Measurements from ENCODE around the gene GRIN2C. TPM values are rescaled to one million over a fixed set of nuclear protein-coding genes. Genes with fewer than 3 reads are reported as not detected.

The GRIN2C gene
- total and polyA plus RNA-seq, 2 donors (not counting 1 experiment from before 2014, with no cell fraction given): 0.03 TPM; not detected in 1

- no peaks in the 10 kb centered on the region for H4K20me1 ChIP-seq (ENCODE audit: control insufficient read depth, insufficient read depth, low read length, poor library complexity, severe bottlenecking)
- H3K9ac ChIP-seq (ENCODE audit: low read length): no peak overlapping the region
- no peaks in the 10 kb centered on the region for H3K9me3 ChIP-seq (ENCODE audit: control extremely low read depth in 1 of 3, control insufficient read depth in 2 of 3, insufficient read depth in 1 of 3, low read length in 2 of 3)
- H2AFZ ChIP-seq (ENCODE audit: insufficient read depth, low read depth, low read length, poor library complexity, severe bottlenecking): no peak overlapping the region
- no peak overlapping the region for H3K4me2 ChIP-seq (replicated peaks; ENCODE audit: low read depth, low read length, poor library complexity, severe bottlenecking)
- CTCF ChIA-PET: interaction anchor here (1.0 kb wide), 1 partner anchor 187 kb away, joined by 3 read pairs; no protein-coding TSS in a partner anchor
- no peak overlapping the region for H3K27ac Mint-ChIP-seq
- POLR2A ChIA-PET: no interaction called here
- H3K79me2 ChIP-seq (ENCODE audit: control insufficient read depth, insufficient read depth, low read length): no peaks in the 10 kb centered on the region
- no peaks in the 10 kb centered on the region for H3K9me3 Mint-ChIP-seq (ENCODE audit: insufficient read depth)
- no peaks in the 10 kb centered on the region for H3K4me1 ChIP-seq (ENCODE audit: control insufficient read depth in 2 of 2, insufficient read depth in 2 of 2, low read length in 2 of 2)
- peaks cover 0 to 7% of the 10 kb centered on the region in 2 experiments for H3K36me3 ChIP-seq (replicated peaks in 1 of 2; ENCODE audit: control extremely low read depth in 1 of 2, control insufficient read depth in 1 of 2, extremely low read depth in 1 of 2, insufficient read depth in 2 of 2, low read length in 1 of 2)
- ATAC-seq (ENCODE audit: low read depth) (no peak), DNase-seq (no peak)
- 48% methylated on average over 6 of the region's 6 CpGs for WGBS (ENCODE audit: insufficient coverage)
- H3K4me3 Mint-ChIP-seq: no peak overlapping the region
- no peak overlapping the region for H3K27ac ChIP-seq (ENCODE audit: low read length in 2 of 2)
- intact Hi-C loops (cut with micrococcal nuclease): no loop called here
- H3K4me3 ChIP-seq (ENCODE audit: control extremely low read depth in 1 of 5, extremely low read depth in 1 of 5, insufficient read depth in 1 of 5, low read depth in 2 of 5, low read length in 4 of 5): no peak overlapping the region
- TF ChIP-seq CTCF (IDR thresholded peaks at IDR 0.05) (no peak), EZH2 (IDR thresholded peaks at IDR 0.05; ENCODE audit: borderline replicate concordance, insufficient read depth, low read depth, low read length, poor library complexity, severe bottlenecking) (no peak)
- no peaks in the 10 kb centered on the region for H3K27me3 ChIP-seq (replicated peaks in 1 of 4; ENCODE audit: control extremely low read depth in 1 of 4, control insufficient read depth in 3 of 4, insufficient read depth in 4 of 4, low read length in 3 of 4)
- no peaks in the 10 kb centered on the region for H3K4me1 Mint-ChIP-seq
- no peaks in the 10 kb centered on the region for H3K27me3 Mint-ChIP-seq
Measured at GRCh38 chr17:74807925-74808324, 51.8 kb downstream of the GRIN2C start.

GRCh38 chr17:74807441-74807840, 52.2 kb downstream of the GRIN2C start:
- peaks cover 0 to 7% of the 10 kb centered on the region in 2 experiments for H3K36me3 ChIP-seq (replicated peaks in 1 of 2; ENCODE audit: control extremely low read depth in 1 of 2, control insufficient read depth in 1 of 2, extremely low read depth in 1 of 2, insufficient read depth in 2 of 2, low read length in 1 of 2)
- H3K27me3 ChIP-seq (replicated peaks in 1 of 4; ENCODE audit: control extremely low read depth in 1 of 4, control insufficient read depth in 3 of 4, insufficient read depth in 4 of 4, low read length in 3 of 4): no peaks in the 10 kb centered on the region
- Mint-ChIP-seq H3K9me3 (ENCODE audit: insufficient read depth) (no peaks in the 10 kb centered on the region), H3K27ac (no peak overlapping the region), H3K4me1 (no peaks in the 10 kb centered on the region), H3K4me3 (no peak overlapping the region), H3K27me3 (no peaks in the 10 kb centered on the region)
- no peak overlapping the region for H3K9ac ChIP-seq (ENCODE audit: low read length)
- POLR2A ChIA-PET: no interaction called here
- no peak overlapping the region for H3K4me3 ChIP-seq (ENCODE audit: control extremely low read depth in 1 of 5, extremely low read depth in 1 of 5, insufficient read depth in 1 of 5, low read depth in 2 of 5, low read length in 4 of 5)
- H3K4me1 ChIP-seq (ENCODE audit: control insufficient read depth in 2 of 2, insufficient read depth in 2 of 2, low read length in 2 of 2): no peaks in the 10 kb centered on the region
- TF ChIP-seq CTCF (IDR thresholded peaks at IDR 0.05) (no peak), EZH2 (IDR thresholded peaks at IDR 0.05; ENCODE audit: borderline replicate concordance, insufficient read depth, low read depth, low read length, poor library complexity, severe bottlenecking) (no peak)
- intact Hi-C loops (cut with micrococcal nuclease): no loop called here
- no peaks in the 10 kb centered on the region for H4K20me1 ChIP-seq (ENCODE audit: control insufficient read depth, insufficient read depth, low read length, poor library complexity, severe bottlenecking)
- WGBS (ENCODE audit: insufficient coverage): 95% methylated on average over 10 of the region's 13 CpGs
- H3K9me3 ChIP-seq (ENCODE audit: control extremely low read depth in 1 of 3, control insufficient read depth in 2 of 3, insufficient read depth in 1 of 3, low read length in 2 of 3): no peaks in the 10 kb centered on the region
- no peak overlapping the region for H3K27ac ChIP-seq (ENCODE audit: low read length in 2 of 2)
- H3K79me2 ChIP-seq (ENCODE audit: control insufficient read depth, insufficient read depth, low read length): no peaks in the 10 kb centered on the region
- DNase-seq (no peak), ATAC-seq (ENCODE audit: low read depth) (no peak)
- CTCF ChIA-PET: no interaction called here
- H2AFZ ChIP-seq (ENCODE audit: insufficient read depth, low read depth, low read length, poor library complexity, severe bottlenecking): no peak overlapping the region
- no peak overlapping the region for H3K4me2 ChIP-seq (replicated peaks; ENCODE audit: low read depth, low read length, poor library complexity, severe bottlenecking)
